Measurements from ENCODE around the gene SH3YL1. TPM values are rescaled to one million over a fixed set of nuclear protein-coding genes. Genes with fewer than 3 reads are reported as not detected.
A peak's percentile ranks its signal among the peaks of the same experiment; 100 is the strongest.
"Not testable (repeated sequence)": the region's sequence is repeated elsewhere in the genome, so short reads cannot be mapped to it uniquely, and the experiment has no call there.

SH3YL1 gene
- total RNA-seq, 4 donors from 2014 or later: 70.7 to 344 (median 98.0) TPM

DNA sequence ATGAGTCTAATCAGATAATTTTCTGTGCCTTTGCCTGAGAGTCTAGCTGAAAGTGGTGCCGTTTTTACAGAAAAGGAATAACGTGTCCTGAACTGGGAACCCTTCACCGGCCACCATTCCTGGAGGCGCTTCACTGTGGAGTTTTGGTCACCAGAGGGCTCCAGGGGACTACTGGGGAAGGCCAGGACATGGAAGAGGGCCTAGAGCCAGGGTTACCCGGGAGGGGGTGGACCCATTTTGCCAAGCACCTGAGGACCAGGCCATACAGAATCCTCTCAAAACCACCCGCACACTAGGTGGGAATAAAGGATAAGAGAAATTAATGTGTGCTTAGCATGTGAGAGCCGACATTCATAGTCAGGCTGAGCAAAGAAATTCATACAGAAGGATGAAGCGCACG lies 91.7 kb downstream of the SH3YL1 start:
- DNase-seq: peak; percentile 47
- H3K27ac ChIP-seq; H3K27me3 ChIP-seq; H3K4me1 ChIP-seq; H3K9me3 ChIP-seq; H3K4me3 ChIP-seq; intact Hi-C loops (cut with DNase I; ENCODE audit: low total_unique reads); in situ Hi-C loops (cut with MboI; ENCODE audit: low pct_ligation_motif_present in 1 of 4, low pct_unique_long_range_greater_than_20kb in 1 of 4, low sequenced_read_pairs in 3 of 4); H3K36me3 ChIP-seq: not testable (repeated sequence)
- TF ChIP-seq, protein P1, sequence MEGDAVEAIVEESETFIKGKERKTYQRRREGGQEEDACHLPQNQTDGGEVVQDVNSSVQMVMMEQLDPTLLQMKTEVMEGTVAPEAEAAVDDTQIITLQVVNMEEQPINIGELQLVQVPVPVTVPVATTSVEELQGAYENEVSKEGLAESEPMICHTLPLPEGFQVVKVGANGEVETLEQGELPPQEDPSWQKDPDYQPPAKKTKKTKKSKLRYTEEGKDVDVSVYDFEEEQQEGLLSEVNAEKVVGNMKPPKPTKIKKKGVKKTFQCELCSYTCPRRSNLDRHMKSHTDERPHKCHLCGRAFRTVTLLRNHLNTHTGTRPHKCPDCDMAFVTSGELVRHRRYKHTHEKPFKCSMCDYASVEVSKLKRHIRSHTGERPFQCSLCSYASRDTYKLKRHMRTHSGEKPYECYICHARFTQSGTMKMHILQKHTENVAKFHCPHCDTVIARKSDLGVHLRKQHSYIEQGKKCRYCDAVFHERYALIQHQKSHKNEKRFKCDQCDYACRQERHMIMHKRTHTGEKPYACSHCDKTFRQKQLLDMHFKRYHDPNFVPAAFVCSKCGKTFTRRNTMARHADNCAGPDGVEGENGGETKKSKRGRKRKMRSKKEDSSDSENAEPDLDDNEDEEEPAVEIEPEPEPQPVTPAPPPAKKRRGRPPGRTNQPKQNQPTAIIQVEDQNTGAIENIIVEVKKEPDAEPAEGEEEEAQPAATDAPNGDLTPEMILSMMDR (IDR thresholded peaks at IDR 0.05): peak in 4 of 5 experiments; percentile 24 to 38 (median 30)
- 65 to 67% methylated on average over 4 to 9 of the region's 9 CpGs for WGBS, 2 donors (ENCODE audit: low coverage in 1 of 2)

DNA sequence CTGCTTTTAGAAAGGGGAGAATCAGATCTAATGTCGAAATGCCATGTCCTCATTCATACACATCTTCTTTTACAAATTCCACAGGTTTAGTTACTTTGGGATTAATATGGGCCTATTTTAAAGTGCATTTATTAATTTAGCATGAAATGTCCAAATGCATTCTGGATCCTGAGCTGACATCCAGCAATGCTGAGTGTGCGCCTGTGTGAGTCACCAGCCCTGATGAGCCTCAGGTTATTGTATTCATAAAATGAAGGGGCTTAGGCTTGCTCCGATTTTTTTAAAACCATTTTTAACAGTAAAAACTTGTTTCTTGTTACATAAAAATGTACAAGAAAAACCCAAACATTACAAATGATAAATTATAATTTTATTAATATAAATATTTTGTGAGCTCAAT lies 94.1 kb downstream of the SH3YL1 start:
- no peak for TF ChIP-seq EP300 (IDR thresholded peaks at IDR 0.05; ENCODE audit: low read depth)
- no peak for TF ChIP-seq POLR2AphosphoS5 (IDR thresholded peaks at IDR 0.05)
- TF ChIP-seq, protein P1 (IDR thresholded peaks at IDR 0.05): no peak
- no peak for TF ChIP-seq POLR2A (IDR thresholded peaks at IDR 0.05)
- no peak overlapping the region for H3K4me3 ChIP-seq
- intact Hi-C loops (cut with DNase I; ENCODE audit: low total_unique reads) (no loop called here), in situ Hi-C loops (cut with MboI; ENCODE audit: low pct_ligation_motif_present in 1 of 4, low pct_unique_long_range_greater_than_20kb in 1 of 4, low sequenced_read_pairs in 3 of 4) (no loop called here)
- H3K4me1 ChIP-seq: peaks cover 0 to under 1% (median 0%) of the 10 kb centered on the region in 4 donors
- H3K9me3 ChIP-seq: no peaks in the 10 kb centered on the region
- no peaks in the 10 kb centered on the region for H3K27me3 ChIP-seq
- DNase-seq: no peak
- WGBS, 2 donors (ENCODE audit: low coverage in 1 of 2): 77 to 87% methylated on average over 3 of the region's 3 CpGs
- H3K36me3 ChIP-seq: no peaks in the 10 kb centered on the region
- H3K27ac ChIP-seq: no peak overlapping the region

Other genes with a start within 250 kb of the SH3YL1 start
- 10 to 100 TPM; 23.7 to 53.9 (median 41.8) TPM for gene FAM110C, start 217.5 kb downstream of the SH3YL1 start, total RNA-seq
- 10 to 100 TPM; 21.3 to 96.1 (median 66.4) TPM for gene ACP1, start 915 bp upstream of the SH3YL1 start, total RNA-seq
- 1 to 10 TPM in 1 of 4 donors, under 1 TPM in 1, not detected in 2; 0.96 to 2.5 TPM for gene ALKAL2, start 24.1 kb upstream of the SH3YL1 start, total RNA-seq